Gastroesophageal sphincter (tissue), 4 donors: Measurements from ENCODE around the gene TNFRSF19. TPM values are rescaled to one million over a fixed set of nuclear protein-coding genes. Genes with fewer than 3 reads are reported as not detected.
A peak's percentile ranks its signal among the peaks of the same experiment; 100 is the strongest.

Experiments used
- ATAC-seq: fragments of 150-250 bp; one replicate; pipeline ENCODE4 v1.9.1; 2016; ENCODE audit warnings: mild to moderate bottlenecking, moderate library complexity
- H3K27ac ChIP-seq, 4 donors: fragments of 200-600 bp; sonication (generic) in 3 of 4; 1 replicate in 3 of 4; 2 replicates in 1 of 4; pipeline ENCODE4 v1.5.1; 2016 to 2019
- H3K27me3 ChIP-seq: fragments of 200-600 bp; sonication (generic); one replicate; pipeline ENCODE4 v1.5.1; 2019
- H3K36me3 ChIP-seq, 2 donors: fragments of 200-600 bp; sonication (generic); one replicate each; pipeline ENCODE4 v1.5.1; 2019; ENCODE audit warnings: control low read depth in 1 of 2
- H3K4me1 ChIP-seq, 3 donors: fragments of 200-600 bp; sonication (generic); 1 replicate in 2 of 3; 2 replicates in 1 of 3; pipeline ENCODE4 v1.5.1; 2016 to 2019; ENCODE audit warnings: control low read depth in 2 of 3
- H3K4me3 ChIP-seq, 2 donors: fragments of 200-600 bp; sonication (generic); one replicate each; pipeline ENCODE4 v1.5.1; 2019; ENCODE audit warnings: mild to moderate bottlenecking in 1 of 2, moderate library complexity in 1 of 2
- H3K9me3 ChIP-seq, 3 donors: fragments of 200-600 bp; sonication (generic); one replicate each; pipeline ENCODE4 v1.5.1; 2017 to 2019; ENCODE audit warnings: control low read depth in 2 of 3
- EP300 ChIP-seq: sonication (generic); formaldehyde crosslinking; IDR thresholded peaks from one replicate; pipeline ENCODE4 v1.6.1; 2017; ENCODE audit warnings: antibody characterized with exemption, mild to moderate bottlenecking
- POLR2A ChIP-seq, 2 donors: fragments of 450-650 bp; IDR thresholded peaks; one replicate each; pipeline ENCODE4 v1.6.1; 2017; ENCODE audit warnings: antibody characterized with exemption in 2 of 2, mild to moderate bottlenecking in 2 of 2, moderate library complexity in 1 of 2
- POLR2AphosphoS5 ChIP-seq: sonication (generic); formaldehyde crosslinking; IDR thresholded peaks from one replicate; pipeline ENCODE4 v1.6.1; 2017; ENCODE audit warnings: antibody characterized with exemption
- WGBS, 2 donors: methylation state at CpG; one replicate each; pipeline ENCODE4 v1.1.5; 2018; ENCODE audit warnings: low coverage in 1 of 2; 5-methylcytosine and 5-hydroxymethylcytosine counted together
- total RNA-seq, 4 donors: library from RNA; depleted of rRNA; stranded (reverse); fragments of >200 nt; gene quantifications; one replicate each; pipeline ENCODE4 v1.1.0, GENCODE V29; 2016
- TF ChIP-seq, protein P1 (sequence below), 4 experiments: fragments of 200-600 bp in 2 of 4; fragments of 450-650 bp in 2 of 4; sonication (generic) in 1 of 4; IDR thresholded peaks; one replicate each; pipeline ENCODE4 v1.5.1; 2017 to 2019; ENCODE audit warnings: antibody characterized with exemption in 4 of 4, mild to moderate bottlenecking in 2 of 4, moderate library complexity in 2 of 4

The TNFRSF19 gene
- total RNA-seq, 4 donors from 2014 or later = 4.1 to 14.7 (median 8.2) TPM

DNA sequence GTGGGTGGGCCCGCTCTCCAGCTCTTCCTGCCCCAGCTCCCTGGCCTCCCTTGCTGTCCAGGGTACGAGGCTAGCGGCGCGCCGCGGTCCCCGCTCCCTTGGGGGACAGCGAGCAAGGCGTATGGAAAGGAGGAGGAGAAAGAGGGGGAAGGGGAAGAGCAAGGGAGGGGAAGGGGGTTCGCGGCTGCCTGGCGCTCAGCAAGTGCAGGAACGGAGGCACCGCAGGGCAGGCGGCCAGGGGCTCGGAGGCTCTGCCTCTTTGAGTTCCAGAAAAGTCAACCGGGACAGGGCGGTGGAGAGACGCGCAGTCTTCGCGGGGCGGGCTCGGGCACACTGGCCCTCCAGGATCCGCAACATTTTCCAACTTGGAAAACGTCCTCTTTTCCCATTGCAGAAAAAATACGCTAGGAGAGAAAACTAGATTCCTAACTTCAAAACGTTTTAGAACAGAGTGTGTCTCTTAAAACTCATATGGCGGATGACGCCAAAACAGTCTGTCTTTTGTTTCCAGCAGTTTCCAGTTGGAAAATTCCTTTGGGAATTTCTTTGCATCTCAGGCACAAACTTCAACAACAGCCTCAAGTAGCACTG is 23.1 kb upstream of the TNFRSF19 start:
- Histone ChIP-seq H3K4me3 (peak overlapping the region; percentile 39 to 54), H3K9me3 (no peaks in the 10 kb centered on the region), H3K36me3 (no peaks in the 10 kb centered on the region), H3K4me1 (peaks cover 0 to 19% (median 3%) of the 10 kb centered on the region in 3 donors), H3K27me3 (no peaks in the 10 kb centered on the region), H3K27ac (peak overlapping the region; percentile 51 to 88 (median 80))
- WGBS, 2 donors = 3 to 4% methylated on average over 4 to 21 of the region's 31 CpGs
- ATAC-seq = peak; percentile 63
- no peak for TF ChIP-seq POLR2A (IDR thresholded peaks at IDR 0.05)
- peak; percentile 26 for TF ChIP-seq POLR2AphosphoS5

DNA sequence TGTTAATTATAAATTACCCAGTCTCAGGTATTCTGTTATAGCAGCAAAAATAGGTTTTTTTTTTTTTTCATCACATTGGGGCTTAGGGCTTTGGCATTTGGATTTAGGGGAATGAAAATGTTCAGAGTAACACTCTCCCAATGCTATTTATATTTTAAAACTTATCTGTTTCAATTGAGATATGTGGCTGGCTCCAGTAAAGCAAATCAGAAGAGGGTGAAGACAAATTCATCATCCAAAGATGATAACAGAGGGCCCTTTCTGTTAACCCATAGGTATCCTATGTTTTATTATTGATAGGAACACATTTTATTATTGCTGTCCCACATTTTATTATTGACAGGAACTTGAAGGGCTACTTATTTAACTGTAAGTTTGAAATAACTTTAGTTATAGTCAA is 20.5 kb upstream of the TNFRSF19 start:
- Histone ChIP-seq H3K27ac (no peak overlapping the region), H3K9me3 (no peaks in the 10 kb centered on the region), H3K4me1 (peaks cover 0 to 22% (median 3%) of the 10 kb centered on the region in 3 donors), H3K36me3 (no peaks in the 10 kb centered on the region), H3K27me3 (no peaks in the 10 kb centered on the region), H3K4me3 (no peak overlapping the region)
- no peak for ATAC-seq
- TF ChIP-seq POLR2AphosphoS5 (no peak), EP300 (no peak), POLR2A (IDR thresholded peaks at IDR 0.05) (no peak)
- TF ChIP-seq, protein P1, sequence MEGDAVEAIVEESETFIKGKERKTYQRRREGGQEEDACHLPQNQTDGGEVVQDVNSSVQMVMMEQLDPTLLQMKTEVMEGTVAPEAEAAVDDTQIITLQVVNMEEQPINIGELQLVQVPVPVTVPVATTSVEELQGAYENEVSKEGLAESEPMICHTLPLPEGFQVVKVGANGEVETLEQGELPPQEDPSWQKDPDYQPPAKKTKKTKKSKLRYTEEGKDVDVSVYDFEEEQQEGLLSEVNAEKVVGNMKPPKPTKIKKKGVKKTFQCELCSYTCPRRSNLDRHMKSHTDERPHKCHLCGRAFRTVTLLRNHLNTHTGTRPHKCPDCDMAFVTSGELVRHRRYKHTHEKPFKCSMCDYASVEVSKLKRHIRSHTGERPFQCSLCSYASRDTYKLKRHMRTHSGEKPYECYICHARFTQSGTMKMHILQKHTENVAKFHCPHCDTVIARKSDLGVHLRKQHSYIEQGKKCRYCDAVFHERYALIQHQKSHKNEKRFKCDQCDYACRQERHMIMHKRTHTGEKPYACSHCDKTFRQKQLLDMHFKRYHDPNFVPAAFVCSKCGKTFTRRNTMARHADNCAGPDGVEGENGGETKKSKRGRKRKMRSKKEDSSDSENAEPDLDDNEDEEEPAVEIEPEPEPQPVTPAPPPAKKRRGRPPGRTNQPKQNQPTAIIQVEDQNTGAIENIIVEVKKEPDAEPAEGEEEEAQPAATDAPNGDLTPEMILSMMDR (IDR thresholded peaks at IDR 0.05) = no peak

DNA sequence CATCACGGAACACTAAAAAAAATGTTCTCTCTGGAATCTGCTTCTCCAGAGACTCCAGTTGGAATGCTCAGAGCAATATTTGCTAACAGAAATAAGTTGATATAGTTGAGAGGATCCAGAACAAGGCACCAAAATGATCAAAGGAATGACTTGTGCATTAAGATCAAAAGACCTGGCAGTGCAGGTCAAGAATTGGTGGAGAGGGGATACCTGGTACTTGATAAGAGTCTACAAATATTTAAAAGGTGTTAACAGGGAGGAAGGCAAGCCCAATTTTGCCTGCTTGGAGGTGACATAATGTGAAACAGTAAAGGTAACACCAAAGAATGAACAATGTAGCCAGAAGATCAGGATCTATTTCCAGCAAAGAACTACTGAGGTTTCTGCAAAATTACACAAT is 20.0 kb upstream of the TNFRSF19 start:
- TF ChIP-seq, protein P1 (IDR thresholded peaks at IDR 0.05) = no peak
- no peak for TF ChIP-seq POLR2AphosphoS5
- TF ChIP-seq POLR2A (IDR thresholded peaks at IDR 0.05) = no peak
- TF ChIP-seq EP300 = no peak
- H3K4me1 ChIP-seq = peaks cover 0 to 22% (median 3%) of the 10 kb centered on the region in 3 donors
- H3K9me3 ChIP-seq = no peaks in the 10 kb centered on the region
- 69% methylated on average over 1 of the region's 1 CpG; no CpG with 5 or more reads in 1 of the 2 donors for WGBS, 2 donors
- no peak overlapping the region for H3K27ac ChIP-seq
- H3K27me3 ChIP-seq = no peaks in the 10 kb centered on the region
- no peaks in the 10 kb centered on the region for H3K36me3 ChIP-seq
- ATAC-seq = no peak
- no peak overlapping the region for H3K4me3 ChIP-seq

DNA sequence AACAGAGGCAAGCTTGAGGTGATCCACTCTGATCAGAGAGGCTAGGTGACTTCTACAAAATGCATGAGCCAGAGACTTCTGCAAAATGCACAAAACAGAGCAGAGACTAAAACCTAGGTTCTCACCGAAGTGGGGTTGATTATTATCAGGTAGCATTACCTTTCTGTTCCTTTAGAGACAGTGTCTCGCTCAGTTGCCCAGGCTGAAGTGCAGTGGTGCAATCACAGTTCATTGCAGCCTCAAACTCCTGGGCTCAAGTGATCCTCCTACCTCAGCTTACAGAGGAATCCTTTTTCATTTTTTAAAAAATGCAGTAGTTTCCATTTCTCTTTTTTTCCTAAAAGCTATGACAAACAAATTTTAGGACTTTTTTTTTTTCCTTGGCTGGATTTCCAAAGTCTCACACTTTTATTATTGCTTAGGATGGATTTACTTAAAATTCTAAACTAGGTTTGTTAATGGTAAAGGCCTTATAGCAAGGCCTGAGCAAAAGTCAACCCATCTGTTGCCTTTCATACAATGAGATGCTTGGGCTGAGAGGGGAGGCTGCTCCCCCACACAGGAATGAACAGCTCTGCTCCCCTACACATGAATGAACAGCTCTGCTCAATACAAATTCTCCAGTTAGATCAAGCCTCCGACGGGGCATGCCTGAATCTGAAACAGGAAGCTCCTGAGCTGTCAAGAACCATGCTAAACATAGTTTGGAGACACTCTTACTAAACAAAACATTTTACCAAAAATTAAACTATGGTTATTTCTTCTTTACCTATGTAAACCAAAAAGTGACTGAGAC is 18.8 kb upstream of the TNFRSF19 start:
- H3K36me3 ChIP-seq = no peaks in the 10 kb centered on the region
- ATAC-seq = no peak
- 64 to 69% methylated on average over 4 of the region's 4 CpGs for WGBS, 2 donors
- peaks cover 0 to 22% (median 3%) of the 10 kb centered on the region in 3 donors for H3K4me1 ChIP-seq
- peak overlapping the region in 2 of 4 donors; percentile 28 to 61 for H3K27ac ChIP-seq
- no peaks in the 10 kb centered on the region for H3K27me3 ChIP-seq
- no peaks in the 10 kb centered on the region for H3K9me3 ChIP-seq
- TF ChIP-seq, protein P1 (IDR thresholded peaks at IDR 0.05) = no peak
- TF ChIP-seq POLR2A (IDR thresholded peaks at IDR 0.05) (no peak), EP300 (no peak), POLR2AphosphoS5 (no peak)
- H3K4me3 ChIP-seq = no peak overlapping the region

DNA sequence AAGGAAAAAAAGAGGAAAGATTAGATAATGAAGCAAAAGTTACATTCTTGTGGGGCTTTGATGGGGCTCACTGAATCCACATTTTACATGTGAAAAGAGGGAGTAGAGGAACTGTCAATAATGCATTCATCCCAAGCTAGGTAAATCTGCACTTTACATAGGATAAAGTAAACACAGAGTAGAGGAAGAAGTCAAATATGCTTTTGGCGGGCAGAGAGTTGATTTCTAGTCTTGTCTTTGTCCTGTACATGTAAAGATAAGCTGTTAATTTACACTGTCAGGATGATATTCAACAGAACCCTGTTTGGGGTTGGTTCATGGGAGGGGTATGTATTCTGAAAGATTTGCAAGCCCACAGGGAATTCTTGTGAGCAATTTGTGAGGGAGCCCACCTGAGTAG is 18.0 kb upstream of the TNFRSF19 start:
- no peak overlapping the region for H3K4me3 ChIP-seq
- H3K27me3 ChIP-seq = no peaks in the 10 kb centered on the region
- TF ChIP-seq, protein P1 (IDR thresholded peaks at IDR 0.05) = no peak
- no peak for TF ChIP-seq POLR2A (IDR thresholded peaks at IDR 0.05)
- H3K4me1 ChIP-seq = peaks cover 0 to 22% (median 3%) of the 10 kb centered on the region in 3 donors
- H3K36me3 ChIP-seq = no peaks in the 10 kb centered on the region
- no peaks in the 10 kb centered on the region for H3K9me3 ChIP-seq
- ATAC-seq = no peak
- peak overlapping the region in 3 of 4 donors; percentile 20 to 61 (median 28) for H3K27ac ChIP-seq
- WGBS, 2 donors = 40 to 63% methylated on average over 1 of the region's 1 CpG
